ENCODE measurements around the gene KRTAP6-3. TPM values are rescaled to one million over a fixed set of nuclear protein-coding genes. Genes with fewer than 3 reads are reported as not detected.

KRTAP6-3 gene
- polyA plus RNA-seq, 1 experiment, result not detected

DNA sequence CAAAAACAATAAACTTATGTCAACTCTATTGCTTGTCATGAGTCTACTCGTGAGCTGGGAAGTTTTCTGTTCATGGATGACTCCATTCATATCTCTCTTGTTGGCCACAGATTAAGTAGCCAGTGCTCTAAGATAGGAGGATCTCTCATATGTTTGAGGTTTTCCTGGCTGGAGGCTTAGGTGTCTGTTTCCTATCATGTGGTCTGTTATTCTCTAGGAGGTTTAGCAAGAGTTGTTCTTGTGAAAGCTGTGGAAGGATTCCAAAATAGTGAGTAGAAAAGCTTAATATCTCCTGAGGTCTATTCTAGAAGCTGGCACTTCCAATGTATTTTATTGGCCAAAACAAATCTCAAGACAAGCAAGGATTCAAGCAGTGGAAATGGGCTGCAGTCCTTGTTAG lies 37.0 kb downstream of the KRTAP6-3 start:
- TF ChIP-seq, protein P1, sequence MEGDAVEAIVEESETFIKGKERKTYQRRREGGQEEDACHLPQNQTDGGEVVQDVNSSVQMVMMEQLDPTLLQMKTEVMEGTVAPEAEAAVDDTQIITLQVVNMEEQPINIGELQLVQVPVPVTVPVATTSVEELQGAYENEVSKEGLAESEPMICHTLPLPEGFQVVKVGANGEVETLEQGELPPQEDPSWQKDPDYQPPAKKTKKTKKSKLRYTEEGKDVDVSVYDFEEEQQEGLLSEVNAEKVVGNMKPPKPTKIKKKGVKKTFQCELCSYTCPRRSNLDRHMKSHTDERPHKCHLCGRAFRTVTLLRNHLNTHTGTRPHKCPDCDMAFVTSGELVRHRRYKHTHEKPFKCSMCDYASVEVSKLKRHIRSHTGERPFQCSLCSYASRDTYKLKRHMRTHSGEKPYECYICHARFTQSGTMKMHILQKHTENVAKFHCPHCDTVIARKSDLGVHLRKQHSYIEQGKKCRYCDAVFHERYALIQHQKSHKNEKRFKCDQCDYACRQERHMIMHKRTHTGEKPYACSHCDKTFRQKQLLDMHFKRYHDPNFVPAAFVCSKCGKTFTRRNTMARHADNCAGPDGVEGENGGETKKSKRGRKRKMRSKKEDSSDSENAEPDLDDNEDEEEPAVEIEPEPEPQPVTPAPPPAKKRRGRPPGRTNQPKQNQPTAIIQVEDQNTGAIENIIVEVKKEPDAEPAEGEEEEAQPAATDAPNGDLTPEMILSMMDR (IDR thresholded peaks at IDR 0.05; ENCODE audit: low read depth, low read length), result no peak
- no peak for DNase-seq (ENCODE audit: low read depth, low spot score)
- H3K9me3 ChIP-seq (ENCODE audit: control insufficient read depth, insufficient read depth, low read length), result peaks cover 28% of the 10 kb centered on the region
- no peaks in the 10 kb centered on the region for H3K27me3 ChIP-seq (ENCODE audit: control insufficient read depth, insufficient read depth, low read length)
- no peak overlapping the region for H3K27ac ChIP-seq (ENCODE audit: low read depth, low read length)
- ChIA-PET CTCF (no interaction called here), POLR2A (no interaction called here)
- no peak overlapping the region for H3K4me3 ChIP-seq (ENCODE audit: low read depth, low read length)

DNA sequence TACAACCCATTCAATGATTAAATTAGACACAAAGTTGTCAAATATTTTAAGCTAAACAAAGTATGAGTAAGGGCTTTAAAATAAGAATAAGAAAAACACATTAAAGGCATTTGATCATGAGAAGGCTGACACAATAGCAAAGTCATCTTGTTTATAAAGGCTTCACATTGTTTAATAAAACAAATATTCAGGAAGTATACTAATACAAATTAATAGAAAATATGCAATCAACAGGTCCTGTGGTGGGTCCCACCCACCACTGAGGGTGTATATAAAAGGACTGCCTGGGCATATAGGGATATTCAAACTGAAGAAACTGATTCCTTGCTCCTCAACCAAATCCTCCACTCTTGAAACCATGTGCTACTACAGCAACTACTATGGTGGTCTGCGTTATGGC lies 42.7 kb downstream of the KRTAP6-3 start, which contains the start of gene KRTAP20-2:
Gene KRTAP20-2 (plus strand): TSS at position 301 of the 400 bp plus-strand sequence. CDS start 58 bp downstream, at position 359.
- TF ChIP-seq, protein P1 (IDR thresholded peaks at IDR 0.05; ENCODE audit: low read depth, low read length), result no peak
- Histone ChIP-seq H3K27ac (ENCODE audit: low read depth, low read length) (no peak within 1 kb of the TSS), H3K27me3 (ENCODE audit: control insufficient read depth, insufficient read depth, low read length) (no peaks in the 10 kb centered on the region), H3K9me3 (ENCODE audit: control insufficient read depth, insufficient read depth, low read length) (peaks cover 24% of the 10 kb centered on the region), H3K4me3 (ENCODE audit: low read depth, low read length) (no peak within 1 kb of the TSS)
- ChIA-PET POLR2A (no interaction called here), CTCF (no interaction called here)
- DNase-seq (ENCODE audit: low read depth, low spot score), result no peak

DNA sequence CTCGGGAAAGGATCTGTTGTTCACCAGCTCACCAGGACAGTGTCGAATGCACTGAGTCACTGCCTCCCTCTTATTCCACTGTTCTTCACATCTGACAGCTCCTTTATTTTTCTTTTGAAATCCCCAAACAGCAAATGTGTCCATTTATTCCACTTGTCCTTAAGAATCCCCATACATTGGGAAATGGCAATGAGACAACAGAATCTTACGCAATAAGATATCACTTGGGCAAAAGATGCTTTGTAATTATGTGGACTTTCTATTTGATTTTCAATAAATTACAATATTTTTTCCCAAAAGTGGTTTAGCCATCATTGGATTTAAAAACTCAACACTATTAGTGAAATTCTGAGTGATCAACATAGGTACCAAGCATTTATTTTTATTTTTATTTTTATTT lies 46.4 kb downstream of the KRTAP6-3 start:
- Histone ChIP-seq H3K4me3 (ENCODE audit: low read depth, low read length) (no peak overlapping the region), H3K27ac (ENCODE audit: low read depth, low read length) (no peak overlapping the region), H3K9me3 (ENCODE audit: control insufficient read depth, insufficient read depth, low read length) (peaks cover 19% of the 10 kb centered on the region), H3K27me3 (ENCODE audit: control insufficient read depth, insufficient read depth, low read length) (no peaks in the 10 kb centered on the region)
- POLR2A ChIA-PET, result no interaction called here
- CTCF ChIA-PET, result no interaction called here
- no peak for DNase-seq (ENCODE audit: low read depth, low spot score)
- TF ChIP-seq, protein P1 (IDR thresholded peaks at IDR 0.05; ENCODE audit: low read depth, low read length), result no peak

DNA sequence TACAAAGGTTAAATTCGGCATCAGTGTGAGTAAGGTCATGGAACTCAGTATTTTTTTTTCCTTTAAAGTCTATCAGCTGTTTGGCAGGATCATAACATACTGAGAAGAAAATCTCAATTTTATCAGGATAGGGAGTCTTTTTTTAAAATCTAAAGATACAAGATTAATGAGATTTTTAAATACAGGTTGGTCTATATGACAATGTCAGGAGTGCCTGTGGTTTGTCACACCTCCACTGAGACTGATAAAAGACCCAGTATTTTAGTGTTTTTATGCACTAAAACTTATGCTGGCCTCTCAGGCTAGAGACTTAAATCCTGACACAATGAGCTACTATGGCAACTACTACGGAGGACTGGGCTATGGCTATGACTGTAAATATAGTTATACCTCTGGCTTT lies 50.3 kb downstream of the KRTAP6-3 start, which contains the start of gene KRTAP20-3:
Gene KRTAP20-3 (plus strand): TSS at position 301 of the 400 bp plus-strand sequence.
- no peak for DNase-seq (ENCODE audit: low read depth, low spot score)
- H3K27me3 ChIP-seq (ENCODE audit: control insufficient read depth, insufficient read depth, low read length), result no peaks in the 10 kb centered on the region
- CTCF ChIA-PET, result no interaction called here
- peaks cover 8% of the 10 kb centered on the region for H3K9me3 ChIP-seq (ENCODE audit: control insufficient read depth, insufficient read depth, low read length)
- no peak within 1 kb of the TSS for H3K27ac ChIP-seq (ENCODE audit: low read depth, low read length)
- no peak within 1 kb of the TSS for H3K4me3 ChIP-seq (ENCODE audit: low read depth, low read length)
- TF ChIP-seq, protein P1 (IDR thresholded peaks at IDR 0.05; ENCODE audit: low read depth, low read length), result no peak
- POLR2A ChIA-PET, result no interaction called here

Small RNAs within 50 kb of the gene (small RNA-seq; reads per million reads assigned to genes)
- gene KRTAP20-1 (ENCODE audit: insufficient read length, low read depth), result not detected
- gene KRTAP20-3 (ENCODE audit: insufficient read length, low read depth), result not detected
- gene KRTAP20-4 (ENCODE audit: insufficient read length, low read depth), result not detected
- not detected for gene KRTAP22-1 (ENCODE audit: insufficient read length, low read depth)
- gene KRTAP22-2 (ENCODE audit: insufficient read length, low read depth), result not detected

Other genes with a start within 250 kb of the KRTAP6-3 start
- not detected in 2 replicates for gene KRTAP23-1, start 243.8 kb upstream of the KRTAP6-3 start, polyA plus RNA-seq (2011; rRNA removed)
- not detected in 2 replicates for gene KRTAP13-2, start 220.2 kb upstream of the KRTAP6-3 start, polyA plus RNA-seq (2011; rRNA removed)
- not detected in 2 replicates for gene KRTAP13-1, start 196.4 kb upstream of the KRTAP6-3 start, polyA plus RNA-seq (2011; rRNA removed)
- not detected in 2 replicates for gene KRTAP13-3, start 166.5 kb upstream of the KRTAP6-3 start, polyA plus RNA-seq (2011; rRNA removed)
- gene KRTAP13-4, start 162.2 kb upstream of the KRTAP6-3 start, polyA plus RNA-seq (2011; rRNA removed), result not detected in 2 replicates
- gene KRTAP15-1, start 152.2 kb upstream of the KRTAP6-3 start, polyA plus RNA-seq (2011; rRNA removed), result not detected in 2 replicates
- gene KRTAP19-1, start 112.1 kb upstream of the KRTAP6-3 start, polyA plus RNA-seq (2011; rRNA removed), result not detected in 2 replicates
- not detected in 2 replicates for gene KRTAP19-2, start 105.0 kb upstream of the KRTAP6-3 start, polyA plus RNA-seq (2011; rRNA removed)
- gene KRTAP19-3, start 100.4 kb upstream of the KRTAP6-3 start, polyA plus RNA-seq (2011; rRNA removed), result not detected in 2 replicates
- gene KRTAP19-4, start 95.3 kb upstream of the KRTAP6-3 start, polyA plus RNA-seq (2011; rRNA removed), result not detected in 2 replicates
- not detected in 2 replicates for gene KRTAP19-5, start 90.3 kb upstream of the KRTAP6-3 start, polyA plus RNA-seq (2011; rRNA removed)
- gene KRTAP19-6, start 50.6 kb upstream of the KRTAP6-3 start, polyA plus RNA-seq (2011; rRNA removed), result not detected in 2 replicates
- not detected in 2 replicates for gene KRTAP19-7, start 31.1 kb upstream of the KRTAP6-3 start, polyA plus RNA-seq (2011; rRNA removed)
- gene KRTAP22-2, start 2.0 kb upstream of the KRTAP6-3 start, polyA plus RNA-seq (2011; rRNA removed), result not detected in 2 replicates
- not detected in 2 replicates for gene KRTAP6-2, start 6.5 kb downstream of the KRTAP6-3 start, polyA plus RNA-seq (2011; rRNA removed)
- gene KRTAP22-1, start 8.6 kb downstream of the KRTAP6-3 start, polyA plus RNA-seq (2011; rRNA removed), result not detected in 2 replicates
- gene KRTAP6-1, start 21.5 kb downstream of the KRTAP6-3 start, polyA plus RNA-seq (2011; rRNA removed), result not detected in 2 replicates
- gene KRTAP20-1, start 24.0 kb downstream of the KRTAP6-3 start, polyA plus RNA-seq (2011; rRNA removed), result not detected in 2 replicates
- gene KRTAP20-4, start 28.2 kb downstream of the KRTAP6-3 start, polyA plus RNA-seq (2011; rRNA removed), result not detected in 2 replicates
- gene KRTAP20-2, start 42.8 kb downstream of the KRTAP6-3 start, polyA plus RNA-seq (2011; rRNA removed), result not detected in 2 replicates
- gene KRTAP20-3, start 50.4 kb downstream of the KRTAP6-3 start, polyA plus RNA-seq (2011; rRNA removed), result not detected in 2 replicates
- not detected in 2 replicates for gene KRTAP21-3, start 126.3 kb downstream of the KRTAP6-3 start, polyA plus RNA-seq (2011; rRNA removed)
- gene KRTAP21-2, start 154.8 kb downstream of the KRTAP6-3 start, polyA plus RNA-seq (2011; rRNA removed), result not detected in 2 replicates
- gene KRTAP21-1, start 163.0 kb downstream of the KRTAP6-3 start, polyA plus RNA-seq (2011; rRNA removed), result not detected in 2 replicates
- gene KRTAP8-1, start 220.8 kb downstream of the KRTAP6-3 start, polyA plus RNA-seq (2011; rRNA removed), result not detected in 2 replicates
- not detected in 2 replicates for gene KRTAP7-1, start 237.3 kb downstream of the KRTAP6-3 start, polyA plus RNA-seq (2011; rRNA removed)